Stimulated activated CD8-positive, alpha-beta memory T cell treated with anti-CD3 and anti-CD28 coated beads, Interleukin-7, amount 100 ng/mL, for 1 hour (primary cell): ENCODE results near the gene ARHGEF16.

Experiments
- DNase-seq, 2 donors: peaks; one replicate each; pipeline ENCODE4 v3.0.0-alpha.2; 2020; ENCODE audit warnings: low read depth in 2 of 2

ARHGEF16 gene

DNA sequence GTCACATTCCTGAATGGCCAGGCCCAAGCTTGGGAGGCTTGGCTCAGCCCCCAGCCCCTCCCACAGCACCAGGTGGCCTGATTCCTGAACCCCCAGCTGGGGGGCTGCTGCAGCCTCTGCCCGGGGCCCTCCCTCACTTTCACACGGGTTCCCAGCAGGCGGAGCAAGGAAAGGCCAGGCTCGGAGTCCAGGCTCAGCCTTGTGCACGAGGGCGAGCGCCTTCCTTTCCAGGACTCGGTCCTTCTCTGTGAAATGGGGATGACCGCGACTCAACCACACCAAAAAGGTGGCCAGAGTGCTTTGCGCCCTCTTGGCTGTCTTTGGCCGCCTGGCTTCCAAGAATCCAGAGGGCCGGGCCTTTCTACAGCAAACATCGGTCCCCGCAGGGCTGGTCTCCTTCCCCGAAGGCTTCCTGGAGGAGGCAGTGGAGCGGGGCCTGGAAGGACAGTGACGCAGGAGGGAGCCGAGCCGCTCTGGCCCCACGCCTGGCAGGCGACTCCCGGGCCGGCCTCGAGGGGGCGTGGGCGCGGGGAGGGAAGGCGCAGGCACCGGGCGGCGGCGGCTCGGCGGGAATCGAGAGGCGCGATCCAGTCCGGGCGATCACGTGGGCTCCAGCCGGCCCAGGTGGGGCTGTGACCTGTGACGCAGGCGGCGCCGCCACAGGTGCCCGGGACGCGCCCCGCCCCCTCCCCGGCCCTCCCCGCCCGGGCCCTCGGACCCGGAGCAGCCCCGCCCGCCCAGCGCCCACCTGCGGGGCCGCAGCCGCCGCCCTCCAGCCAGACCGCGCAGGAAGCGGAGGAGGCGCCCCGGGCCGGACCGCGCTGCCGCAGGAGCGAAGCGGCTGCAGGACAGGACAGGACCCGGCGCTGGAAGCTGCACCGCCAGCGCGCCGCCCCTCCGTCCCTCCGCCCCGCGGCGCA is at the start of gene ARHGEF16:
Gene ARHGEF16 (plus strand): TSS at position 775 of the 920 bp plus-strand sequence. CDS start 8,420 bp downstream, outside the sequence.
- no peak for DNase-seq

GRCh38 chr1:3404801-3405200 is 49.7 kb upstream of the ARHGEF16 start:
- no peak for DNase-seq

DNA sequence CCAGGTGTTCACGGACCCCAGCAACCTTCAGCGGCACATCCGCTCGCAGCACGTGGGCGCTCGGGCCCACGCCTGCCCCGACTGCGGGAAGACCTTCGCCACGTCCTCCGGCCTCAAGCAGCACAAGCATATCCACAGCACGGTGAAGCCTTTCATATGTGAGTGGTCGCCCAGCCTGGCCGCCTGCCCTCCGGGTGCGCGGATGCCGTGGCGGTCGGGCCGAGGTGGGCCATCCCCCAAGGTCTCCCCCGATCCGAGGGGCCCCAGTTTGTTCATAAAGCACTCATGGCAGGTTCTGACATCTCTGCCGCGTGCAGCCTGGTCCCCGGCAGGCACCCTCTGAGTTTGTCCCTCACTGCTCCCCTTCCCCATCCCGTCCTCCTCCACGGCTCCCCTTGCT is 49.0 kb upstream of the ARHGEF16 start:
- no peak for DNase-seq

GRCh38 chr1:3405974-3406867 is 48.2 kb upstream of the ARHGEF16 start:
- no peak for DNase-seq

DNA sequence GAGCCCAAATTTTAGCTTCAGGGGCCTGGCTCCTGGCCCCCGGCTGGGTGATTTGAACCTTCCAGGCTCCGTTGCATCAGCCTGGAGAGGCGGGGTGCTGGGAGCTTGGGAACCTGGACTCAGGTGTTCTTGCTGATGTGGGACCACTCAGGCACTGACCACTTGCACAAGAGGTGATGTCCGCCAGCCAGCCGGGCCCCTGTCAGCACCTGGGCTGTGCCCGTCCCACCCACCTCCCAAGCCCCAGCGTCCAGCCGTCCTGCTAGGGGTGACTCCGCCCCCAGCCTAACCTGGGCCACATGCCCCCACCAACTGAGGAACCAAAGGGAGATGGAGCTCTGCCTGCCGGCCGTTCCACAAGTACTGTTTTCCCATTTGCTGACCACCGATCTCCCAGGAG is 47.4 kb upstream of the ARHGEF16 start:
- no peak for DNase-seq

DNA sequence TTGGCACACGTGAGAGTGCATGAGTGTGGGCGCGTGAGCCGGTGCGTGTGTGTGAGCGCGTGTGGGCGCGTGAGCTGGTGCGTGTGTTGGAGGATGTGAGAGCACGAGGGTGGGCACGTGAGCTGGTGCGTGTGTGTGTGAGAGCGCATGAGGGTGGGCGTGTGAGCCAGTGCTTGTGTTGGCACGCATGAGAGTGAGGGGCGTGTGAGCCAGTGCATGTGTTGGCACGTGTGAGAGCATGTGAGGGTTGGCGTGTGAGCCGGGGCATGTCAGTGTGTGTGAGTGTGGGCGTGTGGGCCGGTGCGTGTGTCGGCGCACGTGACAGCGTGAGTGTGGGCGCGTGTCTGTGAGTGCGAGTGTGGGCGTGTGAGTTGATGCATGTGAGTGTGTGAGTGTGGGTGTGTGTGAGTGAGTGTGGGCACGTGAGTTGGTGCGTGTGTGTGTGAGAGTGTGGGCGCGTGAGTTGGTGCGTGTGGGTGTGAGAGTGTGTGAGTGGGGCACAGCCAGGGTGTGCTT is 45.7 kb upstream of the ARHGEF16 start:
- no peak for DNase-seq

DNA sequence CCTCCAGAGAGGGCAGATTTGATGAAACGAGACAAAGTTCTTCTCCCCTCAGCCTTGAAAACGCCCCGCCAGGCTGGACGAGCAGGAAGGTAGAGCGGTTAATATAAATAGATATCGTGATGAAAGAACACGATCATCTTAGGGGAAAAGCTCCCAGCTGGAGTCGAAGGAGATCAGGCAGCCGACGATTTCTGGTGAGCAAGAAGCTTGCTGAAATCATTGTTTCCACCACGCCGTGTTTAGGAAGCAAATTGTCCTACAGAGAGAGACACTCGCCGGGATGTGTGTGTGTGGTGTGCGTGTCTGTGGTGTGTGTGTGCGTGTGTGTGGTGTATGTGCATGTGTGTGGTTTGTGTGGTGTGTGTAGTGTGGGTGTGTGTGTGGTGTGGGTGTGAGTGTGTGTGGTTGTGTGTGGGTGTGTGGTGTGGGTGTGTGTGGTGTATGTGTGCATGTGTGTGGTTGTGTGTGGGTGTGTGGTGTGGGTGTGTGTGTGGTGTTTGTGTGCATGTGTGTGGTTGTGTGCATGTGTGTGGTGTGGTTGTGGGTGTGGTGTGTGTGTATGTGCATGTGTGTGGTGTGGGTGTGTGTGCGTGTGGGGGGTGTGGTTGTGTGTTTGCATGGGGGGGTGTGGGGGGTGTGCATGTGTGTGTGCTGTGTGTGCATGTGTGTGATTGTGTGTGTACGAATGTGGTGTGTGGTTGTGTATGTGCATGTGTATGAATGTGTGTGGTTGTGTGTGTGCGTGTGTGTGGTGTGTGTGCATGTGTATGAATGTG is 44.9 kb upstream of the ARHGEF16 start:
- DNase-seq, result no peak

DNA sequence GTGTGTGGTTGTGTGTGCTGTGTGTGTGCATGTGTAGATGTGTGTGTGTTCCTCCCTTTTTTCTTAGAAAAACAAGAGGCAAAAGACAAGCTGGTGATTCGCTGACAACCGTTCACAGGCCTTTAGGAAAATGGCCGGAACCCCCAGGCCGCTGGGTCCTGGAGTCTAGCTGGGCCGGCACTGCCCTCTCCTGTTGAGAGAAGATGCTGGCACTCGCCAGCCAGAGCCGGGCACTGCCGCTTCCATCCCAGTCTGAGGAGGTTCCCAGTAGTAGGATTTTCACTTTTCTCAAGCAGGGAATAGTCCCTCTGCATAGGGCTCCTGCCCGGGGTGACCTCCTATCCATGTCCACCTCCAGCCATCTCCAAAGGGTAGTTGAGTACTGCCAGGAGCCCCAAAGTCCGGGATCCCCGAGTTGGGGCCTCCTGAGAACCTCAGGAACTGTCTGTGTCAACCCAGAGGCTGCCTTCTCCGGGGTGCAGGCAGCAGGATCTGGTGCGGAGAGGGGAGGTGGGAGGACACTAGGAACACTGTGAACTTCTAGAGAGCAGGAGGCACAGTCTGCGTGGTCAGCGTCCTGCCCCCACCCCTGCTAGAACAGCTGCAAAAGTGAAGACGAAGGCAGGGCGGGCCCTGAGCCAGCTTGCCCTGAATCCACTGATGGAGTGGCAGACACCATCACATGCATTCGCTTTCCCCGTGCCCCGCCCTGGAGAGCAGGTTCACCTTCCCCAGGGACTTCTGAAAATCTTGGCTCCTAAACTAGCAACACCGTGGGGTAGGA is 44.1 kb upstream of the ARHGEF16 start:
- no peak for DNase-seq

- no peak for DNase-seq
Measured at GRCh38 chr1:3411806-3412205, 42.7 kb upstream of the ARHGEF16 start.

- DNase-seq, result no peak
Measured at GRCh38 chr1:3412376-3412775, 42.1 kb upstream of the ARHGEF16 start.

GRCh38 chr1:3413975-3414710 is 40.3 kb upstream of the ARHGEF16 start:
- DNase-seq, result no peak

- DNase-seq, result no peak
Measured at GRCh38 chr1:3415260-3416090, 39.0 kb upstream of the ARHGEF16 start.

- DNase-seq, result no peak
Measured at GRCh38 chr1:3417082-3417739, 37.3 kb upstream of the ARHGEF16 start.

DNA sequence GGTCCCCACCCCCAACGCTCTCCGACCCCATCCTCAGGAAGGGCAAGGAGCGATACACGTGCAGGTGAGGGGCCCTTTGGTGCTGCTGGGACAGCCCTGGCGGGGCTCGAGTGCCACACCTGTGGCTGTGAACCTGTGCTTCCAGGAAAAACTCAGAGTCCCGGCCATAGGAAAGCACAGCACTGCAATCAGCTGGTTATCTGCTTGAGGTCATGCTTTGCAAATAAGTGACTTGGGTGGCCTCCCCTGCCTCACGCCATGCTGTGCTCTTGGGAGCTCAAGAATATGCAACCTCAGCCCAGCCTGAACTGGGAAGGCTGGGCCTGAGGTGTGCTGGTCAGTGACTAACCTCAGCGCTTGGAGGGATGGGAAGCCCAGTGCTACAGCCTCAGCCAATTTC is 36.5 kb upstream of the ARHGEF16 start:
- DNase-seq, result no peak

- DNase-seq, result no peak
Measured at GRCh38 chr1:3418600-3418999, 35.9 kb upstream of the ARHGEF16 start.

- DNase-seq, result no peak
Measured at GRCh38 chr1:3419415-3420204, 34.9 kb upstream of the ARHGEF16 start.

DNA sequence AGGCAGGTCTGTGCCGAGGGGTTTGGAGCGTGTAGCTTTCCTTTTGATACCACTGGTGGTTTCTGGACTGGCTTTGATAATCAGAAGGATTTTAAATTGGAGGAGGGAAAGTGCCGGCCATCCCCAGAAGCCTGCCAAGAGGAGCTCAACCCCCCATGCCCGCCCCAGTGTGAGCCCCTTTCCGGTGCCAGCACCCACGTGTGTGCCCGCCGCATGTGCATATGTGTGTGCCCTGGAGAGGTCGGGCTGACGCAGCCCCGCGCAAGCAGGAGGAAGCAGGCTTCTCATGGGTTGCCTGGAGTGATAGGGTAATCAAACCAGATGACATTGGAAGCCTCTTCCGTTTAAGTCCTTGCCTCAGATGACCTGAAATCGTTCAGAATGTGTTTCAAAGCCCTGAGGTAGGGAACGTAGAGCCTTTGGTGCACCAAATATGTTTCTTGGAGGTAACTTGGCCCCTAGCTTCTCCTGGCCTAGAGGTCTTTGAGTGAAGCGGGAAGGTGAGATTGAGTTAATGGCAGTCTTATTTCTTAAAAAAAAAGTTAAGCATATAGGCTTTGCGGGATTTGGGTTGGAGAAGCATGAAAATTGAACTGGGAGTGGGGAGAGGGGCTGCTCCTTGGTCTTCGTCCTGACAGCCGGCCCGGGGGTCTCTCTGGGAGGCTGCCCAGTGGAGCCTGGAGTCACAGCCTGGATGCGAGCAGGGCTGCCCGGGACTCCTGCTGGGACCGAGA is 34.1 kb upstream of the ARHGEF16 start:
- no peak for DNase-seq
